ENCODE measurements around the gene ERCC5.

The ERCC5 gene

GRCh38 chr13:102830646-102831045 lies 15.2 kb upstream of the ERCC5 start:
- Histone ChIP-seq H4K20me1 (ENCODE audit: insufficient read depth) (no peaks in the 10 kb centered on the region), H2AFZ (ENCODE audit: low read depth) (no peak overlapping the region), H3K4me2 (no peak overlapping the region), H3K4me3 (IDR thresholded peaks at IDR 0.05; ENCODE audit: insufficient read depth, low read depth, low read length) (no peak overlapping the region), H3K36me3 (ENCODE audit: insufficient read depth) (no peaks in the 10 kb centered on the region), H3K27me3 (ENCODE audit: insufficient read depth, low read depth) (no peaks in the 10 kb centered on the region), H3K4me1 (ENCODE audit: low read depth, poor library complexity, severe bottlenecking) (no peaks in the 10 kb centered on the region), H3K9ac (no peak overlapping the region), H3K79me2 (ENCODE audit: insufficient read depth, low read depth) (no peaks in the 10 kb centered on the region), H3K27ac (no peak overlapping the region)
- TF ChIP-seq CTCF (conservative IDR thresholded peaks at IDR 0.05; ENCODE audit: low read depth, low read length) = no peak

GRCh38 chr13:102836471-102836870 lies 9.4 kb upstream of the ERCC5 start:
- no peaks in the 10 kb centered on the region for H3K79me2 ChIP-seq (ENCODE audit: insufficient read depth, low read depth)
- H3K36me3 ChIP-seq (ENCODE audit: insufficient read depth) = no peaks in the 10 kb centered on the region
- H3K4me3 ChIP-seq (IDR thresholded peaks at IDR 0.05; ENCODE audit: insufficient read depth, low read depth, low read length) = no peak overlapping the region
- H3K9ac ChIP-seq = no peak overlapping the region
- no peaks in the 10 kb centered on the region for H3K4me1 ChIP-seq (ENCODE audit: low read depth, poor library complexity, severe bottlenecking)
- TF ChIP-seq CTCF (conservative IDR thresholded peaks at IDR 0.05; ENCODE audit: low read depth, low read length) = no peak
- H4K20me1 ChIP-seq (ENCODE audit: insufficient read depth) = no peaks in the 10 kb centered on the region
- H2AFZ ChIP-seq (ENCODE audit: low read depth) = no peak overlapping the region
- H3K4me2 ChIP-seq = no peak overlapping the region
- H3K27ac ChIP-seq = no peak overlapping the region
- no peaks in the 10 kb centered on the region for H3K27me3 ChIP-seq (ENCODE audit: insufficient read depth, low read depth)

GRCh38 chr13:102838273-102838672 lies 7.6 kb upstream of the ERCC5 start:
- Histone ChIP-seq H3K27me3 (ENCODE audit: insufficient read depth, low read depth) (no peaks in the 10 kb centered on the region), H4K20me1 (ENCODE audit: insufficient read depth) (no peaks in the 10 kb centered on the region), H3K4me1 (ENCODE audit: low read depth, poor library complexity, severe bottlenecking) (no peaks in the 10 kb centered on the region), H3K79me2 (ENCODE audit: insufficient read depth, low read depth) (no peaks in the 10 kb centered on the region), H3K36me3 (ENCODE audit: insufficient read depth) (no peaks in the 10 kb centered on the region), H2AFZ (ENCODE audit: low read depth) (no peak overlapping the region), H3K4me2 (no peak overlapping the region), H3K27ac (no peak overlapping the region), H3K4me3 (IDR thresholded peaks at IDR 0.05; ENCODE audit: insufficient read depth, low read depth, low read length) (no peak overlapping the region), H3K9ac (no peak overlapping the region)
- TF ChIP-seq CTCF (conservative IDR thresholded peaks at IDR 0.05; ENCODE audit: low read depth, low read length) = no peak

- no peak overlapping the region for H3K9ac ChIP-seq
- no peak for TF ChIP-seq CTCF (conservative IDR thresholded peaks at IDR 0.05; ENCODE audit: low read depth, low read length)
- H3K4me3 ChIP-seq (IDR thresholded peaks at IDR 0.05; ENCODE audit: insufficient read depth, low read depth, low read length) = no peak overlapping the region
- no peaks in the 10 kb centered on the region for H3K27me3 ChIP-seq (ENCODE audit: insufficient read depth, low read depth)
- H3K79me2 ChIP-seq (ENCODE audit: insufficient read depth, low read depth) = no peaks in the 10 kb centered on the region
- no peaks in the 10 kb centered on the region for H4K20me1 ChIP-seq (ENCODE audit: insufficient read depth)
- H3K27ac ChIP-seq = no peak overlapping the region
- no peak overlapping the region for H3K4me2 ChIP-seq
- H2AFZ ChIP-seq (ENCODE audit: low read depth) = no peak overlapping the region
- no peaks in the 10 kb centered on the region for H3K4me1 ChIP-seq (ENCODE audit: low read depth, poor library complexity, severe bottlenecking)
- H3K36me3 ChIP-seq (ENCODE audit: insufficient read depth) = no peaks in the 10 kb centered on the region
These were observed 6.8 kb upstream of the ERCC5 start for GRCh38 chr13:102838982-102839381.

- no peak overlapping the region for H3K4me2 ChIP-seq
- TF ChIP-seq CTCF (conservative IDR thresholded peaks at IDR 0.05; ENCODE audit: low read depth, low read length) = no peak
- no peak overlapping the region for H3K4me3 ChIP-seq (IDR thresholded peaks at IDR 0.05; ENCODE audit: insufficient read depth, low read depth, low read length)
- no peaks in the 10 kb centered on the region for H4K20me1 ChIP-seq (ENCODE audit: insufficient read depth)
- no peaks in the 10 kb centered on the region for H3K27me3 ChIP-seq (ENCODE audit: insufficient read depth, low read depth)
- no peak overlapping the region for H3K9ac ChIP-seq
- H3K27ac ChIP-seq = no peak overlapping the region
- H3K36me3 ChIP-seq (ENCODE audit: insufficient read depth) = no peaks in the 10 kb centered on the region
- no peaks in the 10 kb centered on the region for H3K79me2 ChIP-seq (ENCODE audit: insufficient read depth, low read depth)
- H3K4me1 ChIP-seq (ENCODE audit: low read depth, poor library complexity, severe bottlenecking) = no peaks in the 10 kb centered on the region
- no peak overlapping the region for H2AFZ ChIP-seq (ENCODE audit: low read depth)
These were observed 6.4 kb upstream of the ERCC5 start for GRCh38 chr13:102839462-102839861.

Measured in KMS-11 (cell line).